ENCODE data around the gene ADARB2.

ADARB2 gene

GRCh38 chr10:1151076-1152033 is 586.0 kb downstream of the ADARB2 start:
- no peak for TF ChIP-seq ZNF274 (IDR thresholded peaks at IDR 0.05; ENCODE audit: low read depth, low read length)

DNA sequence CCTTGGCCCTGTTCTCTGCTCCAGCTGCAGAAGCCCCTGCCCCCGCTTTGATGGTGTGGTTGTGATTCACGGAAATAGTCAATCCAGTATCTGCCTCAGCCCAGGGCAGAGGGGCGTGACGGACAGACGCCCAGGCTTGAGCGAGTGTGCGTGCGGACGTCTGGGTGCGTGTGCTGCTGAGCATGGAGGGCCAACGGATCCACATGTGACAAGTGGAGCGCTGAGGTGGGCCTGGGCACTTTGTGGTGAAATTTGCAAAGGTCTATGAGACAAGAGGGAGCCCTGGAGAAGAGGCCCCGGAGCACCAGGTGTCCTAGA is 586.7 kb downstream of the ADARB2 start:
- TF ChIP-seq ZNF274 (IDR thresholded peaks at IDR 0.05; ENCODE audit: low read depth, low read length) = no peak
- no peak overlapping the region for H3K4me3 ChIP-seq (ENCODE audit: low read length)

More at GRCh38 chr10:1151076-1152033, 586.0 kb downstream of the ADARB2 start:
- H3K4me3 ChIP-seq (ENCODE audit: low read length) = no peak overlapping the region

GRCh38 chr10:1149793-1150637 is 587.3 kb downstream of the ADARB2 start:
- H3K4me3 ChIP-seq (ENCODE audit: low read length) = no peak overlapping the region
- TF ChIP-seq ZNF274 (IDR thresholded peaks at IDR 0.05; ENCODE audit: low read depth, low read length) = no peak

GRCh38 chr10:1148855-1149605 is 588.3 kb downstream of the ADARB2 start:
- TF ChIP-seq ZNF274 (IDR thresholded peaks at IDR 0.05; ENCODE audit: low read depth, low read length) = no peak

DNA sequence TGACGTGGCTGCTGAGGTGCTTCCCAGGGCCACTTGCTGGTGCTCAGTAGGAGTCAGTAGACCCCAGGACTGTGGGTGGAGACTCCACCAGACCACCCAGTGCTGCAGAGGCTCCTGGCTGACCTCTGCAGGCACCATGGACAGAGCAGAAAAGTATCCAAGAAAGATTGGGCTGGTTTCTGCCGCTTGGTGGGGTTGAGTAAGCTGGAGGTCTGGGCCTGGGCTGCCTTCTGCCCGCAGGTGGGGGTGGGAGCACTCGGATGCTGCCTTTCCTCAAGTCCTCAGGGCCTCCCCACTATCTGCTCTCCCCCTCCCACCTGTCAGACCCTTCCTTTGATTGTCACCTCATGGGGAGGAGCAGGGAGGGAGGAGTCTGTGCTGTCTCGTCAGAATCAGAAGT is 589.5 kb downstream of the ADARB2 start:
- no peak overlapping the region for H3K4me3 ChIP-seq (ENCODE audit: low read length)
- TF ChIP-seq ZNF274 (IDR thresholded peaks at IDR 0.05; ENCODE audit: low read depth, low read length) = no peak

More at GRCh38 chr10:1148855-1149605, 588.3 kb downstream of the ADARB2 start:
- H3K4me3 ChIP-seq (ENCODE audit: low read length) = no peak overlapping the region

DNA sequence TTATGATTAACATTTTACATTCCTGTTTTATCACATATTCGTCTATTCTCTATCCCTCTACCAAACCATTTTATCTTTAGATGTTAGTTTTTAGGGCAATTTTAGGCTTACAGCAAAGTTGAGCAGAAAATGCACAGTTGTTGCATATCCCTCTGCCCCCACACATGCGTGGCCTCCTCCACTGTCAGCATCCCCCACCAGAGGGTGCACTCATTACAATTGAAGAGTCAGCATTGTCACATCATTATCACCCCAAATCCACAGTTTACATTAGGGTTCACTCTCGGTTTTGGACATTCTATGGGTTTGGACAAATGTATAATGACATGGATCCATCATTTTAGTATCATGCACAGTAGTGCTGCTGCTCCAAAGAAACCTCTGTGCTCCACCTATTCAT is 594.7 kb downstream of the ADARB2 start:
- H3K4me3 ChIP-seq (ENCODE audit: low read length) = no peak overlapping the region
- no peak for TF ChIP-seq ZNF274 (IDR thresholded peaks at IDR 0.05; ENCODE audit: low read depth, low read length)

DNA sequence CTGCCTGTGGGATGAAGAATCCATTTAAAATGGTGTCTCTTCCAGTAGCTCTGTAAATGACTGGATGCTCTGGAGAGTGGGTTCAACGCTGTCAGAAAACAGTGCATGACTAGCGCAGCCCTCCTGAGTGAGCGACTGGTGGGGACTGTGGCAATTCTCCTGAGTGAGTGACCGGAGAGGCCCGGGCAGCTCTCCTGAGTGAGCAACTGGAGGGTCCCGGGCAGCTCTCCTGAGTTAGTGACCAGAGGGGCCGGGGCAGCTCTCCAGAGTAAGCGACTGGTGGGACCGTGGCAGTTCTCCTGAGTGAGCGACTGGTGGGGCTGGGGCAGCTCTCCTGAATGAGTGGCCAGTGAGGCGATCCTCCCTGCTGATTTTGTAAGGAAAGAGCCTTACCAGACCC is 595.6 kb downstream of the ADARB2 start:
- no peak for TF ChIP-seq ZNF274 (IDR thresholded peaks at IDR 0.05; ENCODE audit: low read depth, low read length)
- no peak overlapping the region for H3K4me3 ChIP-seq (ENCODE audit: low read length)

GRCh38 chr10:1141261-1141660 is 596.1 kb downstream of the ADARB2 start:
- no peak for TF ChIP-seq ZNF274 (IDR thresholded peaks at IDR 0.05; ENCODE audit: low read depth, low read length)
- no peak overlapping the region for H3K4me3 ChIP-seq (ENCODE audit: low read length)

- no peak overlapping the region for H3K4me3 ChIP-seq (ENCODE audit: low read length)
- no peak for TF ChIP-seq ZNF274 (IDR thresholded peaks at IDR 0.05; ENCODE audit: low read depth, low read length)
Observed at GRCh38 chr10:1138529-1138928, 598.8 kb downstream of the ADARB2 start.

- no peak overlapping the region for H3K4me3 ChIP-seq (ENCODE audit: low read length)
- TF ChIP-seq ZNF274 (IDR thresholded peaks at IDR 0.05; ENCODE audit: low read depth, low read length) = no peak
Observed at GRCh38 chr10:1137499-1138163, 599.7 kb downstream of the ADARB2 start.

- H3K4me3 ChIP-seq (ENCODE audit: low read length) = no peak overlapping the region
- TF ChIP-seq ZNF274 (IDR thresholded peaks at IDR 0.05; ENCODE audit: low read depth, low read length) = no peak
Observed at GRCh38 chr10:1136268-1136667, 601.1 kb downstream of the ADARB2 start.

GRCh38 chr10:1134156-1134555 is 603.2 kb downstream of the ADARB2 start:
- no peak for TF ChIP-seq ZNF274 (IDR thresholded peaks at IDR 0.05; ENCODE audit: low read depth, low read length)
- H3K4me3 ChIP-seq (ENCODE audit: low read length) = no peak overlapping the region

DNA sequence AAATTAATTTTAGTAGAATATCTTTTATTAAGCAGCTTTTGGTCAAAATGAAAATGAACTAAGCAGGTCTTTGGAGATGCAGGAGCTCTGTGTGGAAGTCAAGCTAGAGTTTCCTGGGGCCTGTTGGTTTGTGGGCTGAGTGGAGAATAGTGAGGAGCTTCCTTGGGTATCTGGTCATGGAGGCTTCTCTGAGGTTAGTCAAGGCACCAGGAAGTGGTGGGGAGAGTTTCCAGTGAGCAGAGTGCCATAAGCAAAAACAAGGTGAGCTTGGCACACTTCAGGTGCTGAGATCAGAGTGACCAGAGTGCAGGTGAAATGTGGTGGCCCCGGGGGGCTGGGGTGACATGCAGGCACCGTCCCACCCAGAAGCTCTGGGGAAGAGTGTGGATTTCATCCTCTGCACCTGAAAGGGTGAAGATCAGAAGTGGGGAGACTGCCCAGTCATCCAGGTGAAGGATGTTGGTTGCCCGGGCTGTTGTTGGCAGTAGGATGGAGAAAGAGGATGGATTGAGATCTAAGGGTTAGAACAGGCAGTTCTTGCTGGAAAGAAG is 603.8 kb downstream of the ADARB2 start:
- no peak overlapping the region for H3K4me3 ChIP-seq (ENCODE audit: low read length)
- TF ChIP-seq ZNF274 (IDR thresholded peaks at IDR 0.05; ENCODE audit: low read depth, low read length) = no peak
